Measurements from ENCODE around the gene FGF21.
A peak's percentile ranks its signal among the peaks of the same experiment; 100 is the strongest.
"Not testable (repeated sequence)": the region's sequence is repeated elsewhere in the genome, so short reads cannot be mapped to it uniquely, and the experiment has no call there.

FGF21 gene

GRCh38 chr19:48755084-48755641 lies at the start of gene FGF21:
Gene FGF21, plus strand, starts transcription at chr19:48755524. Its CDS starts 713 bp downstream, at chr19:48756237.
- DNase-seq, result no peak

GRCh38 chr19:48708471-48708870 lies 46.9 kb upstream of the FGF21 start:
- no peak for DNase-seq

DNA sequence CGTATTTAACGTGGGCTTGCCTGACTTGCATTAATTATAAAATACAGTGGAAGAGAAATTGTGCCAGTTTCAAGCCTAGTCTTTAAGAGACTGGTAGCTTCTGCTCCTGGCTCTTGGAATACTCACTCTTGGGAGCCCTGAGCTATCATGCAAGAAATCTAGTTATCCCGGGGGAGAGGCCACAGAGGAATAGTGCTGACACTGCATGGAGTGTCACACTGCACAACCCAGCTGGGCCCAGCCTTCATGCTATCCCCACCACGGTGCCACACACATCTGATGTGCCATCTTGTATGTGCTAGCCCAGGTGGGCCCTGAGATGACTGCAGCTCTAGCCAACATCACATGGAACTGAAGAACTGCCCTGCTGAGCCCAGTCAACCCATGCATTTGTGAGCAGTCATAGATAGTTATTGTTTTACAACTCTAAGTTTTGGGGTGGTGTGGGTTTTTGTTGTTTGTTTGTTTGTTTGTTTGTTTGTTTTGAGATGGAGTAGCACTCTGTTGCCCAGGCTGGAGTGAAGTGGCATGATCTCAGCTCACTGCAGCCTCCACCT lies 44.1 kb upstream of the FGF21 start:
- no peak for DNase-seq

DNA sequence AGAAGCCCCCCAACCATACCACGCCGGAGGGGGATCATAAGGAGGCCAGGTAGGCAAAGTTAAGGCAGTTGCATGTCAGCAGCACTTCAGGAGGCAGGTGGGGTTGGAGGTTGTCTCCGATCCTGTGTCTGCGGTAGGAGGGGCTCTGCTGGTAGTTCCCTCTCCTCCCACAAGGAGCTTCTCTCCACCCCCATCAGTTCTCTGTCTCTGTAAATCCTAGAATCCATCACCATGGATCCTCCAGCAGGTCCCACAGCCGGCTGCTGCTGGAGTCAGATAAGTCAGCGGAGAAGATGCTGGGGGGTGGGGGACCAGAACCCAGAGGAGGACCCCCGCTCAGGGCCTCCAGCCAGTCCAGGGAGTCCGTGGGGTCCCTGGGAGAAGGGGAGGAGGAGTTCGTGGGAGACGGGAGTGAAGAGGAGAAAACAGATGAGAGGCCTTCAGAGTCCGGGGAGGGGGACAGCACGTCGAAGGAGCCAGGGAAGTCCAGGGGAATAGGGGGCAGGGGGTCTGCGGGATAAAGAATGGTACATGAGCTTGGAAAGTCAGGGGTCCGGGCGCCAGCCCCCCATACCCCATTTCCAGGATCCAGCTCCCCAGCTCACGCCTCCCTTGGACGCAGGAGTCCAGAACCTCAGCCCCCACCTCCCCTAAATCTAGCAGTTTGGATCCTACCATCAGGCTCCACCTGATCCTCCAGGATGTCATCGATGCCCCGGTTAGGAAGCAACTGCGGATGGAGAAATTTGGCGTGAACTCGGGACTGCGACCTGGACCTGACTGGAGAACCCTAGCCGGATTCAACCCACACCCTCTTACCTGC lies 42.1 kb upstream of the FGF21 start:
- DNase-seq, result no peak

GRCh38 chr19:48713864-48714755 lies 41.2 kb upstream of the FGF21 start:
- DNase-seq, result peak; percentile 100

- no peak for DNase-seq
Measured at GRCh38 chr19:48714759-48715675, 40.3 kb upstream of the FGF21 start.

DNA sequence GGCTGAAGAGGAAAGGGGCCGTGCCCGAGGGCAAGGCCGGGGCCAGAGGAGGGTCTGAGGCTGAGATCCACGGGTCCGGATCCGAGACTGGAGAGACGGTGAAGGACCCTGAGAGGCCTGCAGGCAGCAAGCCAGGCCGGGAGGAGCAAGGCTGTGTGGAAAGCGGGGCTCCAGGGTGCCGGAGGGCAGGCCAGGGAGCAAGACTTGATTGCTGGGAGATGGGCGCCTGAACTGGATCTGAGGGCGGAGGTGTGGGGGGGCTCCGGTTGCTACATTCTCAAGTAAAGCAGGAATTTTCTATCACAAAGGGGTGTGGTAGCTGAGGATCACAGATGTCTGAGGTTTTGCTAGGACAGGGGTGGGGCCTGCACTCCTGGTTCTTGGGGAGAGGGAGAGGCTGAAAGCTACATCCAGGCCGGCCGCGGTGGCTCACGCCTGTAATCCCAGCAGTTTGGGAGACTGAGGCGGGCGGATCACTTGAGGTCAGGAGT lies 39.6 kb upstream of the FGF21 start:
- DNase-seq, result no peak

DNA sequence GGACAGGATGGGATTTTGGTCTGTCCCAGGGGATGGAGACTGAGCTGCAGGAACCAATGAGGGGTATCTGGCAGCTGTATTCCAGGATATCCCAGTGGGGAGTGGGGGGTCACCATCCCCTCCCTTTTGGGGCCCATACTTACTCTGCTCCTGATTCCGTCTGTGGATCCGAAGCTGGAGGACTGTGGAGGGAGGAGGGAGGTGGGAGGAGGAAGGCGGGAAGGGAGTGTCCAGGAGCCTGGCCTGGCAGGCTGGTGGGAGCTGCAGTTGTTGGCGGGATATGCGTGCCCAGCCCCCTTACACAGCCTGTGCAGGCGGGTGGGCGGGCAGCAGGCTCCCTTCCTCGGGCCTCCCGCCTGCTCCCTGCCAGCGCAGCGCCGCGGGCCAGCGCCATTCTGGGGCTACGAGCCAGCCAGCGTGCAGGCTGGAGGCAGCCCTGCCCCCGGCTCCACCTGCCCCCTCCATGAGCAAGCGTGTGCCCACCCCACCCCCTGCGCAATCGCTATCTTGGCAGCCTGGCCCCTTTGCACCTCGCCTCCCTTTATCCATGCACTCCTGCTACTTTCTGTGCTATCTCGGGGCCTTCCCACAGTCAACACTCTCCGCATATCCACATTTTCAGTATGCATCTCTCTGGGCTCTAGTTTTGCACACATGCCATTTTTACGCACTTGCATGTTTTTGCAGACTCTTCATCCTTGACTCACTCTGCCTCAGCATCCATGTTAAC lies 38.6 kb upstream of the FGF21 start:
- DNase-seq, result no peak

- DNase-seq, result not testable (repeated sequence)
Measured at GRCh38 chr19:48718106-48718505, 37.2 kb upstream of the FGF21 start.

- DNase-seq, result no peak
Measured at GRCh38 chr19:48718711-48719231, 36.6 kb upstream of the FGF21 start.

DNA sequence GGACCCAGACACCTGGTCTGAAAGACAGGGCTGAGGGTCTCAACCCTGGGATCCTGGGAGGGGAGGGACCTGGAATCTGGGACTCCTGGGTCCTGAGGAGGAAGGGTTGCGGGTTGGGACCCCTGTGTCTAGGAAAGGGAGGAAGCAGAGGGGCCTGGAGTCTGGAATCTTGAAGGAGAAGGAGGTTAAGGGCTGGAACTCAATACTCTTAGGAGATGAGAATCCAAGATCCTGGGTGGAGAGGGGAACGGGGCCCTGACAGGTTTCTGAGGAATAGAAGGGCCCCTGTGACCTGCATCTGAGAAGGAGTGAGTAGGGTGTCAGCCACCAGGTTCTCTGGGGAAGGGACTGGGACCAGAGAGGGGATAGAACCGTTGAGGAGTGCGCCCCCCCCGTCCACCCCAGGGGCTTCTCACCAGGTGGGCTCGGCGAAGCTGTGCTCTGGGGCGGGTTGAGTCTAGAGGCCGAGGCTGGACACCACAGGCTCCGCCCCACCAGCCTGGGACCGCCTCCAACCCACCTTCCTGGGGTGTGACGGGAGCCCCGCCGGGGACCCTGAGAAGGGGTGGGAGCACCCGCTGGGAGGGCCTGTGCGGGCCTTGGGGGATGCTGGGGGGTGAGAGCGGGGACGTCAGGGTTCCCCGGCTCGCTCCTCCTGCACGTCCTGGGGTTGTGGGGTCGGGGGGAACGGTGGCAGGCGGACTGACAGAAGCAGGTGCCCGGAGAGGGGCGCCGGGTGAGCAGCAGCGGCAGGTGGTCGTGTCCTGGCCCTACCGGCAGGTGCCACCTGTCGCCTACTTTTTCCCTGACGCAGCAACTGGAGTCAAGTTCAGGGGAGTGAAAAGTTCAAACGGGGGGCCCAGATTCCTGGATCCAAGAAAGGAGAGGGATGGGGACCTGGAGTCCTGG lies 35.8 kb upstream of the FGF21 start, which contains the start of gene MAMSTR:
TSS of gene MAMSTR (minus strand) at position 463 of the 909 bp plus-strand sequence. CDS start 694 bp downstream, outside the sequence.
- DNase-seq, result peak in 1 of 2 experiments; percentile 74

- DNase-seq, result no peak
Measured at GRCh38 chr19:48720251-48720612, 35.1 kb upstream of the FGF21 start.

GRCh38 chr19:48720613-48721296 lies 34.6 kb upstream of the FGF21 start:
- peak; percentile 99 to 100 for DNase-seq

DNA sequence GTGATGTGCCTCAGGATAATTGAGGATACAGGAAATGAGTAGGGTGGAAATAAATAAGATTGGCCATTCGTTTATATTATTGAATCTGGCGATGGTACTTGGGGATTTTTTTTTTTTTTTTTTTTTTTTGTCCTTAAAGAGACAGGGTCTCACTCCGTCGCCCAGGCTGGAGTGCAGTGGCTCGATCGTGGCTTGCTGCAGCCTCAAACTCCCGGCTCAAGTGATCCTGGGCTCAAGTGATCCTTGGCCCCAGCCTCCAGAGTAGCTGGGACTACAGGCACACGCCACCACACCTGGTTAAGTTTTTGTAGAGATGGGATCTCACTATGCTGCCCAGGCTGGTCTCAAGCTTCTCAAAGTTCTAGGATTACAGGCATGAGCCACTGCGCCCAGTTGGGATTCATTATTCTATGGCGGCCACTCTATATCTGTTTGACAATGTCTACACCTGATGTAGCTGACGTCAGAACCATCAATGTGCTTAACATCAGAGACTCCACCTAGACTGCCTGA lies 33.1 kb upstream of the FGF21 start:
- DNase-seq, result no peak

GRCh38 chr19:48724796-48725753 lies 30.2 kb upstream of the FGF21 start:
- peak in 1 of 2 experiments; percentile 53 for DNase-seq

DNA sequence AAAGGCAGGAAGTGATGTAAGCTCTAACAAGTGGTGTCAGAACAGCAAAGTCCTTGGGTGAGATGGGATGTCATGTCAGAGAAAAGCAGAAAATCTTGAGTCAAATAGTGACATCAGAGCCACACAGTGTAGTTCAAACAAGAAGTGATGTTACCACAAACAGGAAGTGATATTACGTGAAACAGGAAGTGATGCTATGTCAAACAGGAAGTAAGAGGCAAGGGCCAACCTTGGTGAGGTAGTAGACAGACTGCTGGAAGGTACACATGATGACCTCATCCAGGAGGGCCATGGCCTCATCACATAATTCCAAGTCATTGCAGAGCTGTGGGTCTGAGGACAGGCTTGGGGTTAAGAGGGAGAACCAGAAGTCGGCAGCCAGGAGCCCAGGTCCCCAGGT lies 28.8 kb upstream of the FGF21 start:
- no peak for DNase-seq

DNA sequence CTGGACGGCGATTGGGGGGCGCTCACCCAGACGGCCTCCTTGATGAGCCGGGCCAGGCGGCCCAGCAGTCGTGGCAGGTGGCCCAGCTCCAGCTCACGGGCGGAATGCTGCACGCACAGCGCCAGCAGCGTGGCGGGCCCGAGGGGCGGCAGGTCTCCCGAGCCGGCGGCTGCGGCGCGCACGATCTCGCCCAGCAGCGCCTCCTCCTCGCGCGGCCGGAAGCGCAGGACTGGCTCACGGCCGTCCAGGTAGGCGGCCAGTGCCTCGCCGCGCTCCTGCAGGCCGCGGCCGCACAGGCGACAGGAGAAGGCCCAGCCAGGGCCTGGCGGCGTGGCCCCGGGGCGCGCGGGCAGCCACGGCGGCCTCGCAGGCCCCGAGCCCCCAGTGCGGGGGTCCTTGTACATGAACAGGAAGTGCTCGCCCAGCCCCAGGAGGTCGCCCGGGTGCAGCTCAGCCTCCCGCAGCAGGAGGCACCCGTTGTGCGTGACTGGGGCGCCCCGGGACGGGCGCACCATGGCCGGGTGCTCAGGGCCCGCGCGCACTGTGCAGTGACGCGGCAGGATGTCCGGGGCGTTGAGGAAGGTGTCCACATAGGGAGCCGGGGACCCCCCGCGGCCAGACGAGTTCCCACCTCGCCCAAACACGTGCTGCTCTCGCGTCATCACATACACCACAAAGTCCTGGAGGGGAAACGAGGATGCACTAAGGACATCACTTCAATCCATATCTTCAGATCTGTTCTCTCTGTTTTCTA lies 26.2 kb upstream of the FGF21 start:
- DNase-seq, result no peak

Measured in NCI-H524 (cell line).